ENCODE data around the gene SH3BGRL.
A peak's percentile ranks its signal among the peaks of the same experiment; 100 is the strongest.

SH3BGRL gene

GRCh38 chrX:81201671-81202455 is at the start of gene SH3BGRL, which contains the start of gene HMGN5:
Gene SH3BGRL (plus strand): TSS chrX:81202102. CDS start chrX:81202201, 99 bp downstream.
Gene HMGN5 (minus strand): TSS chrX:81201913. CDS start chrX:81121549, 80,364 bp downstream.
- no peaks in the 10 kb centered on the region for H3K36me3 ChIP-seq (ENCODE audit: low read depth)
- peak within 1 kb of the TSS; percentile 51 for H3K4me3 ChIP-seq (ENCODE audit: severe bottlenecking)
- DNase-seq (ENCODE audit: low spot score) (peak; percentile 68), ATAC-seq (ENCODE audit: low read depth) (peak; percentile 97)
- TF ChIP-seq, protein P1, sequence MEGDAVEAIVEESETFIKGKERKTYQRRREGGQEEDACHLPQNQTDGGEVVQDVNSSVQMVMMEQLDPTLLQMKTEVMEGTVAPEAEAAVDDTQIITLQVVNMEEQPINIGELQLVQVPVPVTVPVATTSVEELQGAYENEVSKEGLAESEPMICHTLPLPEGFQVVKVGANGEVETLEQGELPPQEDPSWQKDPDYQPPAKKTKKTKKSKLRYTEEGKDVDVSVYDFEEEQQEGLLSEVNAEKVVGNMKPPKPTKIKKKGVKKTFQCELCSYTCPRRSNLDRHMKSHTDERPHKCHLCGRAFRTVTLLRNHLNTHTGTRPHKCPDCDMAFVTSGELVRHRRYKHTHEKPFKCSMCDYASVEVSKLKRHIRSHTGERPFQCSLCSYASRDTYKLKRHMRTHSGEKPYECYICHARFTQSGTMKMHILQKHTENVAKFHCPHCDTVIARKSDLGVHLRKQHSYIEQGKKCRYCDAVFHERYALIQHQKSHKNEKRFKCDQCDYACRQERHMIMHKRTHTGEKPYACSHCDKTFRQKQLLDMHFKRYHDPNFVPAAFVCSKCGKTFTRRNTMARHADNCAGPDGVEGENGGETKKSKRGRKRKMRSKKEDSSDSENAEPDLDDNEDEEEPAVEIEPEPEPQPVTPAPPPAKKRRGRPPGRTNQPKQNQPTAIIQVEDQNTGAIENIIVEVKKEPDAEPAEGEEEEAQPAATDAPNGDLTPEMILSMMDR (IDR thresholded peaks at IDR 0.05; ENCODE audit: poor library complexity, severe bottlenecking), result no peak
- no peaks in the 10 kb centered on the region for H3K27me3 ChIP-seq (ENCODE audit: insufficient read depth, poor library complexity, severe bottlenecking)
- peak within 1 kb of the TSS; percentile 48 for H3K27ac ChIP-seq (ENCODE audit: poor library complexity, severe bottlenecking)
- H3K4me1 ChIP-seq (ENCODE audit: insufficient read depth, poor library complexity, severe bottlenecking), result no peaks in the 10 kb centered on the region
- H3K9me3 ChIP-seq (ENCODE audit: severe bottlenecking), result no peaks in the 10 kb centered on the region

DNA sequence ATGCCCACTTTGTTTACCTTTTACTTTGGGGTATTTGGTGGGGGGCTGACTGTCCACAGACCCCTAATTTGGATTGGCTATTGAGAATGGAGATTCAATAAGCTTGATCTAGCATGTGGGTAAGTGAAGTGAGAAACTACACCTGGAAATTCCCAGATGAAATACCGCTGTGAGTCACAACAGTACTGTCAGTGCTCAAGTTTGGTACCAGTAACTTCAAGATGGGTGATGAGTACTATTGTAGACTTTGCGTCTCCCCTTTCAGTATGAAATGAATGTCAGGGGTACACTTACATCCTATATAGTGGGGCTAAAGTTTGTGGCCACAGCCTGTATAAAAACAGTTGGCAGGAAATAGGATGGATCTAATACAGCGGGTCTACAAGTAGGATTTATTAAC is 33.5 kb upstream of the SH3BGRL start:
- H3K9me3 ChIP-seq (ENCODE audit: severe bottlenecking), result no peaks in the 10 kb centered on the region
- no peak overlapping the region for H3K4me3 ChIP-seq (ENCODE audit: severe bottlenecking)
- H3K36me3 ChIP-seq (ENCODE audit: low read depth), result no peaks in the 10 kb centered on the region
- no peaks in the 10 kb centered on the region for H3K4me1 ChIP-seq (ENCODE audit: insufficient read depth, poor library complexity, severe bottlenecking)
- ATAC-seq (ENCODE audit: low read depth), result no peak
- H3K27ac ChIP-seq (ENCODE audit: poor library complexity, severe bottlenecking), result no peak overlapping the region
- H3K27me3 ChIP-seq (ENCODE audit: insufficient read depth, poor library complexity, severe bottlenecking), result no peaks in the 10 kb centered on the region
- TF ChIP-seq, protein P1 (IDR thresholded peaks at IDR 0.05; ENCODE audit: poor library complexity, severe bottlenecking), result no peak
- DNase-seq (ENCODE audit: low spot score), result no peak

DNA sequence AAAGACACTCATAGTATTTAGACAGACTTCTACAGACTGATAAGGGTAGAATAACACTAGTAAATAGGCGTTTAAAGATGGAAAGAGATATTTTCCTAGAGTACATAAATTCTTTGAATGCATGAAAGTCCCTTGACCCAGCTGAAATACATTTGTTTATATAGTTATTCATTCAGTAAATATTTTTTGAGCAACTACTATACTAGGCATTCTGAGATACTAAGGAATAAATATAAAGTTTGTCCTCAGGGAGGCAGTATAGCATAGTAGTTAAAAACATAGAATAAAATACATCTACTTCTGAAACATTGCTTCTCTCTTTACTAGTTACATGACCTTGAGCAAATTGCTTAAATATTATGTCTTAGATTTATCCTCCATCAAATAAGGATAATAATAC is 27.6 kb upstream of the SH3BGRL start:
- no peak for ATAC-seq (ENCODE audit: low read depth)
- H3K4me1 ChIP-seq (ENCODE audit: insufficient read depth, poor library complexity, severe bottlenecking), result no peaks in the 10 kb centered on the region
- DNase-seq (ENCODE audit: low spot score), result no peak
- H3K27ac ChIP-seq (ENCODE audit: poor library complexity, severe bottlenecking), result no peak overlapping the region
- no peaks in the 10 kb centered on the region for H3K9me3 ChIP-seq (ENCODE audit: severe bottlenecking)
- TF ChIP-seq, protein P1 (IDR thresholded peaks at IDR 0.05; ENCODE audit: poor library complexity, severe bottlenecking), result peak; percentile 33
- H3K27me3 ChIP-seq (ENCODE audit: insufficient read depth, poor library complexity, severe bottlenecking), result no peaks in the 10 kb centered on the region
- no peaks in the 10 kb centered on the region for H3K36me3 ChIP-seq (ENCODE audit: low read depth)
- no peak overlapping the region for H3K4me3 ChIP-seq (ENCODE audit: severe bottlenecking)

DNA sequence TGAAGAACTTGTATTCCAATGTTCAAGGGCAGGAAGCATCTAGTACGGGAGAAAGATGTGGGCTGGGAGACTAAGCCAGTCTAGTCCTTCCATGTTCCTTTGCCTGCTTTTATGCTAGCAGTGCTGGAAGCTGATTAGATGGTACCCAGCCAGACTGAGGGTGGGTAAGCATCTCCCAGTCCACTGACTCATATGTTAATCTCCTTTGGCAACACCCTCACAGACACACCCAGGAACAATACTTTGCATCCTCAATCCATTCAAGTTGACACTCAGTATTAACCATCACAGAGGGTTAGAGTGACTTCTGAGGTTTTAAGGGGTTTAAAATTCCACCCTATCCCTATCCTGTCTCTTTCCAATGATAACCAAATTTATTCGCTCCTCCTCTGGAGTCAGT is 6.6 kb upstream of the SH3BGRL start:
- ATAC-seq (ENCODE audit: low read depth), result no peak
- no peak for DNase-seq (ENCODE audit: low spot score)
- Histone ChIP-seq H3K36me3 (ENCODE audit: low read depth) (no peaks in the 10 kb centered on the region), H3K9me3 (ENCODE audit: severe bottlenecking) (no peaks in the 10 kb centered on the region), H3K27ac (ENCODE audit: poor library complexity, severe bottlenecking) (no peak overlapping the region), H3K4me1 (ENCODE audit: insufficient read depth, poor library complexity, severe bottlenecking) (no peaks in the 10 kb centered on the region), H3K27me3 (ENCODE audit: insufficient read depth, poor library complexity, severe bottlenecking) (no peaks in the 10 kb centered on the region), H3K4me3 (ENCODE audit: severe bottlenecking) (no peak overlapping the region)
- TF ChIP-seq, protein P1 (IDR thresholded peaks at IDR 0.05; ENCODE audit: poor library complexity, severe bottlenecking), result no peak

DNA sequence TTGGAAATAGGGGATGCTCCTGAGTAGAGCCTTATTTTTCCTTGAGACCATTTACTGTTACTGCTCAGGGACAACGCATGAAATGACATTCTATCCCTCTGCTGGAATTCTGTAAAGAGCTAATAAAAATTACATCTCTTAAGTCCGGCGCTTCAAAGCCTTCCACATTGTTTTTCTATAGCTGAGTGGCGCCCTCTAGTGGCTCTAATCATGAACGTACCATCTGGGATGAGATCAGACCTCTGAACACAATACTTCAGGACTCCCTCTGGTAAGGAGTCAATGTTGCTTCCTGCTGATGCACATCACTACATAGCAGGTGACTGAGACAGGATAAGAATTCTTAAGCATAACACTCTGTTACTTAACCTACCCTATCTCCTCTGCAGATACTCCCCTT is 6.2 kb upstream of the SH3BGRL start:
- no peaks in the 10 kb centered on the region for H3K4me1 ChIP-seq (ENCODE audit: insufficient read depth, poor library complexity, severe bottlenecking)
- peak; percentile 46; the same call in 1 of the 3 replicates for ATAC-seq (ENCODE audit: low read depth)
- H3K4me3 ChIP-seq (ENCODE audit: severe bottlenecking), result no peak overlapping the region
- no peaks in the 10 kb centered on the region for H3K36me3 ChIP-seq (ENCODE audit: low read depth)
- no peaks in the 10 kb centered on the region for H3K27me3 ChIP-seq (ENCODE audit: insufficient read depth, poor library complexity, severe bottlenecking)
- H3K27ac ChIP-seq (ENCODE audit: poor library complexity, severe bottlenecking), result no peak overlapping the region
- no peaks in the 10 kb centered on the region for H3K9me3 ChIP-seq (ENCODE audit: severe bottlenecking)
- DNase-seq (ENCODE audit: low spot score), result no peak
- TF ChIP-seq, protein P1 (IDR thresholded peaks at IDR 0.05; ENCODE audit: poor library complexity, severe bottlenecking), result peak; percentile 47
